ENCODE results near the gene YLPM1. TPM values are rescaled to one million over a fixed set of nuclear protein-coding genes. Genes with fewer than 3 reads are reported as not detected.

Gene YLPM1
- polyA plus RNA-seq, 3 donors = 2.9 to 19.2 (median 6.2) TPM

DNA sequence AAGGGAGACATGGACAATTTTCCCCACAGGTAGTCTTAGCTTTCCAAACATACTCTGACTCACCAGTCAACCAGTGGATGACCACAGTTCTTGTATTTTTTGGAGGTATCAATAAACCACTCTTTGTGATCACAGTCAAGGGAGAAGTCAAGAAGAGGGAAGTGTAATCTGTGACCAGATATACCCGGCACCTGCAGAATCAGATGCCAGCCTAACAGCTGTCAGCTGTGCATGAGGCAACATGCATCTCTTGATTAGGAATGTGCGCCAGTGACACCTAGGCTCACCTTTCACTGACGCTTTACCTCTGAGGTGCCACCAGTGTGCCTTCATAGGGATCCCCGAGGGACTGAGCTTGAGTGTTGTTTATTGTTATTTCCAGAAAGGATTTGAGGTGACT is 92.8 kb downstream of the YLPM1 start:
- H3K4me2 ChIP-seq (replicated peaks; ENCODE audit: extremely low read depth, low read length, poor library complexity, severe bottlenecking) = no peak overlapping the region
- H3K27me3 ChIP-seq (ENCODE audit: control insufficient read depth in 2 of 2, insufficient read depth in 2 of 2, low read length in 2 of 2) = no peaks in the 10 kb centered on the region
- H3K36me3 Mint-ChIP-seq = no peaks in the 10 kb centered on the region
- H3K4me3 ChIP-seq (replicated peaks in 1 of 3; ENCODE audit: low read depth in 2 of 3, low read length in 3 of 3) = no peak overlapping the region
- no peak for DNase-seq
- TF ChIP-seq, protein P1, sequence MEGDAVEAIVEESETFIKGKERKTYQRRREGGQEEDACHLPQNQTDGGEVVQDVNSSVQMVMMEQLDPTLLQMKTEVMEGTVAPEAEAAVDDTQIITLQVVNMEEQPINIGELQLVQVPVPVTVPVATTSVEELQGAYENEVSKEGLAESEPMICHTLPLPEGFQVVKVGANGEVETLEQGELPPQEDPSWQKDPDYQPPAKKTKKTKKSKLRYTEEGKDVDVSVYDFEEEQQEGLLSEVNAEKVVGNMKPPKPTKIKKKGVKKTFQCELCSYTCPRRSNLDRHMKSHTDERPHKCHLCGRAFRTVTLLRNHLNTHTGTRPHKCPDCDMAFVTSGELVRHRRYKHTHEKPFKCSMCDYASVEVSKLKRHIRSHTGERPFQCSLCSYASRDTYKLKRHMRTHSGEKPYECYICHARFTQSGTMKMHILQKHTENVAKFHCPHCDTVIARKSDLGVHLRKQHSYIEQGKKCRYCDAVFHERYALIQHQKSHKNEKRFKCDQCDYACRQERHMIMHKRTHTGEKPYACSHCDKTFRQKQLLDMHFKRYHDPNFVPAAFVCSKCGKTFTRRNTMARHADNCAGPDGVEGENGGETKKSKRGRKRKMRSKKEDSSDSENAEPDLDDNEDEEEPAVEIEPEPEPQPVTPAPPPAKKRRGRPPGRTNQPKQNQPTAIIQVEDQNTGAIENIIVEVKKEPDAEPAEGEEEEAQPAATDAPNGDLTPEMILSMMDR (IDR thresholded peaks at IDR 0.05) = no peak
- no peaks in the 10 kb centered on the region for H3K79me2 ChIP-seq (ENCODE audit: insufficient read depth, low read length)
- H3K4me1 Mint-ChIP-seq = peaks cover 7% of the 10 kb centered on the region
- H3K27me3 Mint-ChIP-seq (ENCODE audit: low read depth in 3 of 3) = peaks cover 0 to 6% (median 0%) of the 10 kb centered on the region in 3 donors
- H4K20me1 ChIP-seq (ENCODE audit: insufficient read depth, low read length) = no peaks in the 10 kb centered on the region
- H3K4me3 Mint-ChIP-seq = no peak overlapping the region
- H3K9me3 ChIP-seq (replicated peaks in 1 of 2; ENCODE audit: control insufficient read depth in 1 of 2, insufficient read depth in 1 of 2, low read length in 2 of 2) = no peaks in the 10 kb centered on the region
- no peak overlapping the region for H3K27ac ChIP-seq (ENCODE audit: low read depth in 1 of 2, low read length in 2 of 2)
- H3K27ac Mint-ChIP-seq = peak overlapping the region in 1 of 7 donors; percentile 46
- 47% methylated on average over 3 of the region's 4 CpGs for whole genome bisulfite sequencing (ENCODE audit: insufficient coverage)
- H3K36me3 ChIP-seq (replicated peaks in 1 of 2; ENCODE audit: control insufficient read depth in 1 of 2, insufficient read depth in 2 of 2, low read length in 2 of 2) = no peaks in the 10 kb centered on the region
- no peak overlapping the region for H2AFZ ChIP-seq (ENCODE audit: insufficient read depth, low read depth, low read length, poor library complexity, severe bottlenecking)
- intact Hi-C loops (cut with micrococcal nuclease) = no loop called here
- H3K9me3 Mint-ChIP-seq = no peaks in the 10 kb centered on the region
- H3K4me1 ChIP-seq (ENCODE audit: control insufficient read depth in 1 of 2, insufficient read depth in 2 of 2, low read length in 2 of 2) = no peaks in the 10 kb centered on the region
- no peak overlapping the region for H3K9ac ChIP-seq (ENCODE audit: insufficient read depth, low read length, poor library complexity, severe bottlenecking)

GRCh38 chr14:74856366-74856765 is 93.2 kb downstream of the YLPM1 start:
- H3K4me1 Mint-ChIP-seq = peaks cover 7% of the 10 kb centered on the region
- TF ChIP-seq, protein P1 (IDR thresholded peaks at IDR 0.05) = no peak
- H3K27me3 Mint-ChIP-seq (ENCODE audit: low read depth in 3 of 3) = peaks cover 0 to 6% (median 0%) of the 10 kb centered on the region in 3 donors
- Histone ChIP-seq H3K4me2 (replicated peaks; ENCODE audit: extremely low read depth, low read length, poor library complexity, severe bottlenecking) (no peak overlapping the region), H3K9ac (ENCODE audit: insufficient read depth, low read length, poor library complexity, severe bottlenecking) (no peak overlapping the region), H2AFZ (ENCODE audit: insufficient read depth, low read depth, low read length, poor library complexity, severe bottlenecking) (no peak overlapping the region), H3K27ac (ENCODE audit: low read depth in 1 of 2, low read length in 2 of 2) (no peak overlapping the region), H4K20me1 (ENCODE audit: insufficient read depth, low read length) (no peaks in the 10 kb centered on the region), H3K27me3 (ENCODE audit: control insufficient read depth in 2 of 2, insufficient read depth in 2 of 2, low read length in 2 of 2) (no peaks in the 10 kb centered on the region), H3K4me3 (replicated peaks in 1 of 3; ENCODE audit: low read depth in 2 of 3, low read length in 3 of 3) (no peak overlapping the region), H3K79me2 (ENCODE audit: insufficient read depth, low read length) (no peaks in the 10 kb centered on the region), H3K4me1 (ENCODE audit: control insufficient read depth in 1 of 2, insufficient read depth in 2 of 2, low read length in 2 of 2) (no peaks in the 10 kb centered on the region), H3K36me3 (replicated peaks in 1 of 2; ENCODE audit: control insufficient read depth in 1 of 2, insufficient read depth in 2 of 2, low read length in 2 of 2) (no peaks in the 10 kb centered on the region), H3K9me3 (replicated peaks in 1 of 2; ENCODE audit: control insufficient read depth in 1 of 2, insufficient read depth in 1 of 2, low read length in 2 of 2) (no peaks in the 10 kb centered on the region)
- no CpG with 5 or more reads among the region's 1 CpG for WGBS (ENCODE audit: insufficient coverage)
- intact Hi-C loops (cut with micrococcal nuclease) = no loop called here
- no peak for DNase-seq
- H3K9me3 Mint-ChIP-seq = no peaks in the 10 kb centered on the region
- H3K4me3 Mint-ChIP-seq = no peak overlapping the region
- H3K36me3 Mint-ChIP-seq = no peaks in the 10 kb centered on the region
- H3K27ac Mint-ChIP-seq = no peak overlapping the region
